CD4-positive, alpha-beta T cell (primary cell): ENCODE results near the gene IL10RB. TPM values are rescaled to one million over a fixed set of nuclear protein-coding genes. Genes with fewer than 3 reads are reported as not detected.

Source experiments
- ATAC-seq: fragments of 200-7000 bp; cut with Tn5 transposase; one replicate; pipeline ENCODE4 v1.10.0; 2022; ENCODE audit warnings: mild to moderate bottlenecking; ENCODE audit not compliant: poor library complexity
- CTCF ChIA-PET: fragments of 350-600 bp; sonication (Branson Sonifier 250); formaldehyde crosslinking; loops from one replicate; lab custom pipeline; 2021; ENCODE audit warnings: antibody characterized with exemption, inconsistent platforms; lab: Charles Lee
- POLR2A ChIA-PET: fragments of 350-600 bp; sonication (Branson Sonifier 250); formaldehyde crosslinking; loops from one replicate; lab custom pipeline; 2021; ENCODE audit warnings: antibody characterized with exemption, inconsistent platforms; lab: Charles Lee
- DNase-seq, 14 experiments: peaks; one replicate each; pipeline ENCODE4 v3.0.0-alpha.2; 2013 to 2020; ENCODE audit warnings: mixed read lengths in 2 of 14
- H3K27ac ChIP-seq, 2 donors: one replicate each; pipeline versions ENCODE4 v1.5.1 to v1.7.0; 2013; ENCODE audit warnings: low read length in 2 of 2, low read depth in 1 of 2, mild to moderate bottlenecking in 1 of 2
- H3K27me3 ChIP-seq, 2 experiments: 1 replicate in 1 of 2; 2 replicates in 1 of 2; pipeline versions ENCODE4 v1.6.1 to v1.7.0; 2013; ENCODE audit warnings: low read length in 2 of 2, control low read depth in 1 of 2, mild to moderate bottlenecking in 1 of 2, moderate library complexity in 1 of 2; ENCODE audit not compliant: insufficient read depth in 2 of 2, control insufficient read depth in 1 of 2
- H3K36me3 ChIP-seq: one replicate; pipeline ENCODE4 v1.6.1; 2013; ENCODE audit warnings: low read length, control low read depth; ENCODE audit not compliant: insufficient read depth
- H3K4me1 ChIP-seq: one replicate; pipeline ENCODE4 v1.6.1; 2013; ENCODE audit warnings: low read length, control low read depth; ENCODE audit not compliant: insufficient read depth
- H3K4me3 ChIP-seq: one replicate; pipeline ENCODE4 v1.5.1; 2013; ENCODE audit warnings: mild to moderate bottlenecking, low read length, moderate library complexity
- H3K9me3 ChIP-seq, 2 experiments: 1 replicate in 1 of 2; 2 replicates in 1 of 2; pipeline versions ENCODE4 v1.6.1 to v1.7.0; 2013; ENCODE audit warnings: low read length in 2 of 2, mild to moderate bottlenecking in 2 of 2, control low read depth in 1 of 2, moderate library complexity in 1 of 2; ENCODE audit not compliant: control insufficient read depth in 1 of 2, insufficient read depth in 1 of 2
- H3K27ac Mint-ChIP-seq: one replicate; pipeline ENCODE4 v1.8.0; 2020; ENCODE audit warnings: mixed read lengths
- H3K27me3 Mint-ChIP-seq: one replicate; pipeline ENCODE4 v1.8.0; 2021; ENCODE audit warnings: mixed read lengths
- H3K36me3 Mint-ChIP-seq: one replicate; pipeline ENCODE4 v1.8.0; 2021; ENCODE audit warnings: low read depth, mixed read lengths
- H3K4me1 Mint-ChIP-seq: one replicate; pipeline ENCODE4 v1.8.0; 2021; ENCODE audit warnings: low read depth, mixed read lengths
- H3K4me3 Mint-ChIP-seq: one replicate; pipeline ENCODE4 v1.8.0; 2020; ENCODE audit warnings: mild to moderate bottlenecking, mixed read lengths
- H3K9me3 Mint-ChIP-seq: one replicate; pipeline ENCODE4 v1.8.0; 2020; ENCODE audit warnings: mixed read lengths
- intact Hi-C, 2 experiments: fragments of 100-400 bp; cut with DNase I in 1 of 2; cut with micrococcal nuclease in 1 of 2; formaldehyde crosslinking; loops; one replicate each; pipeline versions ENCODE4 v1.15.1 to v1.9.0; 2023 to 2025; cut with DNase I, micrococcal nuclease
- total RNA-seq, 174 experiments: library from RNA in 2 of 174; stranded (reverse) in 2 of 174; gene quantifications; one replicate each; pipeline ENCODE4 v1.2.3 and lab custom pipeline; 2021 to 2026
- TF ChIP-seq, protein P1 (sequence below): fragments of 200-600 bp; IDR thresholded peaks from one replicate; pipeline ENCODE4 v1.8.0; 2022; ENCODE audit warnings: antibody characterized with exemption, mild to moderate bottlenecking

Gene IL10RB
- total RNA-seq, 2 experiments from 2014 or later = 7.2 to 9.2 TPM

DNA sequence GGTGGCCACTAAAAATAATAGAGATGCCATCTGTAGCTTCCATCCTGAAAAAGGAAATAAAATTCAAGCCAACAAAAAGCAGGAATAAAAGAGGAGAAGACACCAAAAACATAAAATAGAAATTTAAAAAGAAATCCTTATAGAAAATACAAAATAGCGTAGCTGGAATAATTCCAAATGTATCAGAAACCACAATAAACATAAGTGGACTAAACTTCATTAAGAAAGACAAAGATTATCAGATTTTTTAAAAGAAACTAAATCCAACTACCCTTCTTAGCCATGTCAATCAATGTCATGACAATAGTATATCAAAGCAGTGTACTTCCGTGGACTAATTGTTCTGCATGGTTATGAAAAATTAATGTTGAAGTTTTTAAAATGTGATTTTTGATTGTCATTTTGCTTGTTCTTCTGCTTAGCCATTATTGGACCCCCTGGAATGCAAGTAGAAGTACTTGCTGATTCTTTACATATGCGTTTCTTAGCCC, 13.2 kb downstream of the IL10RB start:
- H3K4me1 ChIP-seq = no peaks in the 10 kb centered on the region
- no peak overlapping the region for H3K27ac ChIP-seq
- DNase-seq = no peak
- no peak overlapping the region for H3K4me3 ChIP-seq
- no peaks in the 10 kb centered on the region for H3K9me3 ChIP-seq
- peaks cover 26% of the 10 kb centered on the region for H3K4me1 Mint-ChIP-seq
- H3K9me3 Mint-ChIP-seq = no peaks in the 10 kb centered on the region
- no peaks in the 10 kb centered on the region for H3K27me3 Mint-ChIP-seq
- H3K36me3 ChIP-seq = peaks cover 78% of the 10 kb centered on the region
- no peak overlapping the region for H3K4me3 Mint-ChIP-seq
- TF ChIP-seq, protein P1, sequence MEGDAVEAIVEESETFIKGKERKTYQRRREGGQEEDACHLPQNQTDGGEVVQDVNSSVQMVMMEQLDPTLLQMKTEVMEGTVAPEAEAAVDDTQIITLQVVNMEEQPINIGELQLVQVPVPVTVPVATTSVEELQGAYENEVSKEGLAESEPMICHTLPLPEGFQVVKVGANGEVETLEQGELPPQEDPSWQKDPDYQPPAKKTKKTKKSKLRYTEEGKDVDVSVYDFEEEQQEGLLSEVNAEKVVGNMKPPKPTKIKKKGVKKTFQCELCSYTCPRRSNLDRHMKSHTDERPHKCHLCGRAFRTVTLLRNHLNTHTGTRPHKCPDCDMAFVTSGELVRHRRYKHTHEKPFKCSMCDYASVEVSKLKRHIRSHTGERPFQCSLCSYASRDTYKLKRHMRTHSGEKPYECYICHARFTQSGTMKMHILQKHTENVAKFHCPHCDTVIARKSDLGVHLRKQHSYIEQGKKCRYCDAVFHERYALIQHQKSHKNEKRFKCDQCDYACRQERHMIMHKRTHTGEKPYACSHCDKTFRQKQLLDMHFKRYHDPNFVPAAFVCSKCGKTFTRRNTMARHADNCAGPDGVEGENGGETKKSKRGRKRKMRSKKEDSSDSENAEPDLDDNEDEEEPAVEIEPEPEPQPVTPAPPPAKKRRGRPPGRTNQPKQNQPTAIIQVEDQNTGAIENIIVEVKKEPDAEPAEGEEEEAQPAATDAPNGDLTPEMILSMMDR = no peak
- ChIA-PET CTCF (no interaction called here), POLR2A (interaction anchor here (1.3 to 1.4 kb wide), 2 partner anchors 13 to 35 kb away, joined by 3 to 5 read pairs; partner anchors contain the start of gene IL10RB)
- no peaks in the 10 kb centered on the region for H3K27me3 ChIP-seq
- H3K27ac Mint-ChIP-seq = no peak overlapping the region
- ATAC-seq = no peak
- H3K36me3 Mint-ChIP-seq = peaks cover 86% of the 10 kb centered on the region
- intact Hi-C loops = no loop called here

DNA sequence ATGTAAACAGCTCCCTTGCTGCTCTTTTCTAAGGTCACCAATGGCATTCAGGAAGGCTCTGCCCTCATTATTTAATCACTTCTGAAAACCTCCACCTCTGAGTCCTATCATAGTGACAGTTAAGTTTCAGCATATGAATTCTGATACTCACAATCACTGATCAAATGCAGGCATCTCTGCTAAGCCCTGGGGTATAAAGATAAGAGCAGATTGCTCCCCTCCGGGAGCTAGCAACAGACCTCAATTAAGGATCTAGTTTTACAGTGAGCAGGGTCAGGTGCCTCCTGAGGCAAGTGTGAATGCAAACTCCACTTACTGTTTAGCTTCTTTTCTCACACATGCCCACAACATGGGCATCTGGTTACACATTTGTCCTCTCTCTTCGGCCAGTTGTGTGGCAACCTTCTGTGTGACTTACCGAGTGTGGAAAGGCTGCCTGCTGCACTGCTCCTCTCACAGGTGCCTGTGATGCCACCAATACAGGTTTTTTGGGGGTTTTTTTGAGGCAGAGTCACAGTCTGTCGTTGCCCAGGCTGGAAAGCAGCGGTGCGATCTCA, 15.0 kb downstream of the IL10RB start:
- H3K36me3 ChIP-seq = peaks cover 90% of the 10 kb centered on the region

DNA sequence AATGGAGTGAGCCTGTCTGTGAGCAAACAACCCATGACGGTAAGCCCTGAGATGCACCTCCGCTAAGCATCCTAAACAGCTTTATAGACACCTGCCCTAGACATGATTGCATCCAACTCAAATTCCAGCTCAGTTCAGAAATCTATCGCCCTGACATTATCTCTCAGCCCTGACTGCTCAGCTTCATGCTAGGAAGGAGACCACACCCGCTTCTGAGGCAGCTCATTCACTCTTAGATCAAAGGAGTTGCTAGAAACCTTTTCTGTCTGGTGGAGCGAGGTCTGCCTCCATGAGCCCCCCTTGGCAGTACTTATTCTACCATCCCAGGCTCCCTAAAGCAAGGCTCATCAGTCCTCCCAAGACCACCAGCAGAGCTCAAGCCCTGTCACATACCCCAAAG, 17.0 kb downstream of the IL10RB start:
- Mint-ChIP-seq H3K27ac (peak overlapping the region; percentile 27), H3K4me1 (peaks cover 10% of the 10 kb centered on the region), H3K27me3 (no peaks in the 10 kb centered on the region), H3K36me3 (peaks cover 92% of the 10 kb centered on the region), H3K9me3 (no peaks in the 10 kb centered on the region), H3K4me3 (no peak overlapping the region)
- ATAC-seq (no peak), DNase-seq (no peak)
- intact Hi-C loops = no loop called here
- ChIA-PET CTCF (interaction anchor here (1.0 kb wide), 1 partner anchor 83 kb away, joined by 4 read pairs; no protein-coding TSS in a partner anchor), POLR2A (interaction anchor here (2.3 kb wide), 1 partner anchor 16 kb away, joined by 8 read pairs; the partner anchor contains the start of gene IL10RB)
- H3K4me3 ChIP-seq = no peak overlapping the region
- peaks cover 90% of the 10 kb centered on the region for H3K36me3 ChIP-seq
- H3K27ac ChIP-seq = no peak overlapping the region
- no peaks in the 10 kb centered on the region for H3K9me3 ChIP-seq
- TF ChIP-seq, protein P1 = no peak
- no peaks in the 10 kb centered on the region for H3K27me3 ChIP-seq
- H3K4me1 ChIP-seq = no peaks in the 10 kb centered on the region

More for the DNA sequence above, 15.0 kb downstream of the IL10RB start:
- Mint-ChIP-seq H3K27me3 (no peaks in the 10 kb centered on the region), H3K27ac (no peak overlapping the region), H3K4me1 (peaks cover 18% of the 10 kb centered on the region), H3K9me3 (no peaks in the 10 kb centered on the region), H3K4me3 (no peak overlapping the region), H3K36me3 (peaks cover 88% of the 10 kb centered on the region)
- no peaks in the 10 kb centered on the region for H3K4me1 ChIP-seq
- H3K27ac ChIP-seq = no peak overlapping the region
- no peak overlapping the region for H3K4me3 ChIP-seq
- no peaks in the 10 kb centered on the region for H3K27me3 ChIP-seq
- intact Hi-C loops = no loop called here
- ATAC-seq (no peak), DNase-seq (no peak)
- ChIA-PET CTCF (no interaction called here), POLR2A (interaction anchor here (0.9 to 1.4 kb wide), 2 partner anchors 18 to 33 kb away, joined by 3 read pairs; no protein-coding TSS in a partner anchor)
- TF ChIP-seq, protein P1 = no peak
- H3K9me3 ChIP-seq = no peaks in the 10 kb centered on the region
